Uterus (tissue), 2 donors: Measurements from ENCODE around the gene ANKRD33B.

Experiments
- POLR2A ChIP-seq, 2 donors: fragments of 450-650 bp; IDR thresholded peaks; one replicate each; pipeline ENCODE4 v1.6.1; 2016; ENCODE audit warnings: antibody characterized with exemption in 2 of 2, mild to moderate bottlenecking in 1 of 2, moderate library complexity in 1 of 2
- TF ChIP-seq, protein P1 (sequence below), 4 experiments: fragments of 200-600 bp in 2 of 4; fragments of 450-650 bp in 2 of 4; sonication (generic) in 2 of 4; IDR thresholded peaks; one replicate each; pipeline ENCODE4 v1.5.1; 2016 to 2019; ENCODE audit warnings: antibody characterized with exemption in 4 of 4, mild to moderate bottlenecking in 2 of 4, moderate library complexity in 1 of 4

DNA sequence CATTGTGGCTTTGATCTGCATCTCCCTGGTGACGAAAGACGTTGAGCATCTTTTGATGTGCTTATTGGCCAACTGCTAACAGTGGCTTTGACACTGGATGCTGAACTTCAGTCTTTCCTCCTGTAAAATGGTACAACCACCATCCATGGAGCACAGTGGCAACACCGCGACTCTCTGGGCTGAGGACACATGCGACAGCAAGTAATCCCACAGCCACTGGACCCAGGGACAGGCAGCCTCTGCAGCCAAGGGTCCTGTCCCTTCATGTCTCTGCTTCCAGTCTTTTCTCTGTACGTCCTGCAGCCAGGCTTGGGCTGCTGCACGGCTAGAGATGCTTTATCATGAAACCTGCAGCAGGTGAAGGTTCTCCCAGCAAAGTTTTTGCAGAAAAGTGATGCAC lies 113.7 kb downstream of the ANKRD33B start:
- TF ChIP-seq, protein P1, sequence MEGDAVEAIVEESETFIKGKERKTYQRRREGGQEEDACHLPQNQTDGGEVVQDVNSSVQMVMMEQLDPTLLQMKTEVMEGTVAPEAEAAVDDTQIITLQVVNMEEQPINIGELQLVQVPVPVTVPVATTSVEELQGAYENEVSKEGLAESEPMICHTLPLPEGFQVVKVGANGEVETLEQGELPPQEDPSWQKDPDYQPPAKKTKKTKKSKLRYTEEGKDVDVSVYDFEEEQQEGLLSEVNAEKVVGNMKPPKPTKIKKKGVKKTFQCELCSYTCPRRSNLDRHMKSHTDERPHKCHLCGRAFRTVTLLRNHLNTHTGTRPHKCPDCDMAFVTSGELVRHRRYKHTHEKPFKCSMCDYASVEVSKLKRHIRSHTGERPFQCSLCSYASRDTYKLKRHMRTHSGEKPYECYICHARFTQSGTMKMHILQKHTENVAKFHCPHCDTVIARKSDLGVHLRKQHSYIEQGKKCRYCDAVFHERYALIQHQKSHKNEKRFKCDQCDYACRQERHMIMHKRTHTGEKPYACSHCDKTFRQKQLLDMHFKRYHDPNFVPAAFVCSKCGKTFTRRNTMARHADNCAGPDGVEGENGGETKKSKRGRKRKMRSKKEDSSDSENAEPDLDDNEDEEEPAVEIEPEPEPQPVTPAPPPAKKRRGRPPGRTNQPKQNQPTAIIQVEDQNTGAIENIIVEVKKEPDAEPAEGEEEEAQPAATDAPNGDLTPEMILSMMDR (IDR thresholded peaks at IDR 0.05), result no peak
- TF ChIP-seq POLR2A (IDR thresholded peaks at IDR 0.05), result no peak
